Measurements from ENCODE around the gene APOE. TPM values are rescaled to one million over a fixed set of nuclear protein-coding genes. Genes with fewer than 3 reads are reported as not detected.
A peak's percentile ranks its signal among the peaks of the same experiment; 100 is the strongest.

APOE gene
- total RNA-seq, 1 donor from 2014 or later = 0.94 TPM

- DNase-seq (ENCODE audit: low spot score) = peak; percentile 92
- peak within 1 kb of the TSS; percentile 86 for H3K4me3 Mint-ChIP-seq (ENCODE audit: low read depth)
- H3K4me1 Mint-ChIP-seq (ENCODE audit: low read depth) = peaks cover 25% of the 10 kb centered on the region
- H3K27me3 Mint-ChIP-seq (ENCODE audit: low read depth) = no peaks in the 10 kb centered on the region
- peak within 1 kb of the TSS; percentile 97 for H3K27ac Mint-ChIP-seq
- H3K9me3 Mint-ChIP-seq = no peaks in the 10 kb centered on the region
- H3K36me3 Mint-ChIP-seq (ENCODE audit: low read depth) = peaks cover 3% of the 10 kb centered on the region
- intact Hi-C loops (cut with micrococcal nuclease) = loop anchor here (1.0 to 2.0 kb wide), 2 partner anchors 47 to 64 kb away; partner anchors contain the start of gene TOMM40
Measured at GRCh38 chr19:44954649-44955504, 49.3 kb downstream of the APOE start, which contains the start of gene CLPTM1. Gene CLPTM1 (plus strand): TSS chr19:44955380. CDS start chr19:44955396, 16 bp downstream.

- intact Hi-C loops (cut with micrococcal nuclease) = loop anchor here (1.0 to 2.0 kb wide), 2 partner anchors 47 to 65 kb away; partner anchors contain the start of gene TOMM40
- H3K36me3 Mint-ChIP-seq (ENCODE audit: low read depth) = peaks cover 7% of the 10 kb centered on the region
- H3K4me3 Mint-ChIP-seq (ENCODE audit: low read depth) = peak overlapping the region; percentile 86
- DNase-seq (ENCODE audit: low spot score) = no peak
- H3K4me1 Mint-ChIP-seq (ENCODE audit: low read depth) = peaks cover 25% of the 10 kb centered on the region
- H3K9me3 Mint-ChIP-seq = no peaks in the 10 kb centered on the region
- H3K27me3 Mint-ChIP-seq (ENCODE audit: low read depth) = no peaks in the 10 kb centered on the region
- H3K27ac Mint-ChIP-seq = peak overlapping the region; percentile 71
Measured at GRCh38 chr19:44955505-44956439, 50.2 kb downstream of the APOE start.

- H3K9me3 Mint-ChIP-seq = no peaks in the 10 kb centered on the region
- peaks cover 14% of the 10 kb centered on the region for H3K36me3 Mint-ChIP-seq (ENCODE audit: low read depth)
Measured at GRCh38 chr19:44957526-44957925, 51.9 kb downstream of the APOE start.

GRCh38 chr19:44958090-44958489, 52.5 kb downstream of the APOE start:
- H3K4me3 Mint-ChIP-seq (ENCODE audit: low read depth) = no peak overlapping the region
- intact Hi-C loops (cut with micrococcal nuclease) = no loop called here
- H3K36me3 Mint-ChIP-seq (ENCODE audit: low read depth) = peaks cover 16% of the 10 kb centered on the region
- no peaks in the 10 kb centered on the region for H3K9me3 Mint-ChIP-seq
- no peak for DNase-seq (ENCODE audit: low spot score)
- H3K27me3 Mint-ChIP-seq (ENCODE audit: low read depth) = no peaks in the 10 kb centered on the region
- no peak overlapping the region for H3K27ac Mint-ChIP-seq
- H3K4me1 Mint-ChIP-seq (ENCODE audit: low read depth) = peaks cover 25% of the 10 kb centered on the region

More at GRCh38 chr19:44957526-44957925, 51.9 kb downstream of the APOE start:
- Mint-ChIP-seq H3K27ac (peak overlapping the region; percentile 12), H3K4me3 (ENCODE audit: low read depth) (no peak overlapping the region), H3K4me1 (ENCODE audit: low read depth) (peaks cover 25% of the 10 kb centered on the region), H3K27me3 (ENCODE audit: low read depth) (no peaks in the 10 kb centered on the region)
- intact Hi-C loops (cut with micrococcal nuclease) = no loop called here
- DNase-seq (ENCODE audit: low spot score) = no peak

Other genes with a start within 250 kb of the APOE start
- 1.3 and 1.5 TPM in 2 replicates for gene CEACAM19, start 234.3 kb upstream of the APOE start, total RNA-seq
- gene CEACAM16, start 206.6 kb upstream of the APOE start, total RNA-seq = not detected in 2 replicates
- 83.5 and 85.2 TPM in 2 replicates for gene BCL3, start 157.1 kb upstream of the APOE start, total RNA-seq
- not detected in 2 replicates for gene CBLC, start 127.9 kb upstream of the APOE start, total RNA-seq
- not detected in 2 replicates for gene BCAM, start 96.7 kb upstream of the APOE start, total RNA-seq
- 0.27 and 0.37 TPM in 2 replicates for gene NECTIN2, start 59.5 kb upstream of the APOE start, total RNA-seq
- gene TOMM40, start 14.5 kb upstream of the APOE start, total RNA-seq = 152 and 156 TPM in 2 replicates
- 3.1 and 6.4 TPM in 2 replicates for gene APOC1, start 8.8 kb downstream of the APOE start, total RNA-seq
- gene APOC4, start 36.4 kb downstream of the APOE start, total RNA-seq = not detected in 2 replicates
- not detected in 2 replicates for gene APOC2, start 40.3 kb downstream of the APOE start, total RNA-seq
- 68.7 and 72.7 TPM in 2 replicates for gene CLPTM1, start 49.6 kb downstream of the APOE start, total RNA-seq
- gene RELB, start 95.7 kb downstream of the APOE start, total RNA-seq = 62.7 and 70.3 TPM in 2 replicates
- 102 and 105 TPM in 2 replicates for gene CLASRP, start 133.2 kb downstream of the APOE start, total RNA-seq
- gene ZNF296, start 170.7 kb downstream of the APOE start, total RNA-seq = 3.9 and 5.8 TPM in 2 replicates
- gene GEMIN7, start 173.5 kb downstream of the APOE start, total RNA-seq = 44.9 and 49.4 TPM in 2 replicates
- 15.7 and 18.4 TPM in 2 replicates for gene PPP1R37, start 187.4 kb downstream of the APOE start, total RNA-seq